Osteoblast (primary cell): ENCODE measurements around the gene MED1. TPM values are rescaled to one million over a fixed set of nuclear protein-coding genes. Genes with fewer than 3 reads are reported as not detected.
A peak's percentile ranks its signal among the peaks of the same experiment; 100 is the strongest.
"Not testable (repeated sequence)": the region's sequence is repeated elsewhere in the genome, so short reads cannot be mapped to it uniquely, and the experiment has no call there.

Experiments used
- DNase-seq: peaks from one replicate; pipeline ENCODE4 v3.0.0; 2011; ENCODE audit warnings: low spot score, mixed read lengths; ENCODE audit not compliant: insufficient read length; ENCODE audit errors: missing footprints
- H2AFZ ChIP-seq: 2 replicates; pipeline ENCODE4 v1.6.0; 2011; ENCODE audit warnings: mild to moderate bottlenecking, low read length
- H3K27ac ChIP-seq: 2 replicates; pipeline ENCODE4 v1.5.1; 2011; ENCODE audit warnings: mild to moderate bottlenecking, low read depth, low read length, moderate library complexity
- H3K27me3 ChIP-seq: 2 replicates; pipeline ENCODE4 v1.6.0; 2012; ENCODE audit warnings: mild to moderate bottlenecking, control low read depth, inconsistent platforms, low read length, moderate library complexity; ENCODE audit not compliant: insufficient read depth
- H3K36me3 ChIP-seq: 2 replicates; pipeline ENCODE4 v1.5.1; 2011; ENCODE audit warnings: mild to moderate bottlenecking, low read length, control low read depth, moderate library complexity; ENCODE audit not compliant: insufficient read depth
- H3K4me1 ChIP-seq: 2 replicates; pipeline ENCODE4 v1.5.1; 2011; ENCODE audit warnings: mild to moderate bottlenecking, low read length, control low read depth, moderate library complexity; ENCODE audit not compliant: insufficient read depth
- H3K4me2 ChIP-seq: 2 replicates; pipeline ENCODE4 v1.6.0; 2011; ENCODE audit warnings: mild to moderate bottlenecking, low read length; ENCODE audit not compliant: insufficient read depth
- H3K4me3 ChIP-seq: fragments of 200-600 bp; sonication (generic); 3 replicates; pipeline ENCODE4 v1.5.1; 2012; ENCODE audit warnings: mild to moderate bottlenecking, low read length, inconsistent platforms; ENCODE audit not compliant: insufficient read depth
- H3K79me2 ChIP-seq: 2 replicates; pipeline ENCODE4 v1.6.0; 2012; ENCODE audit warnings: mild to moderate bottlenecking, low read length, control low read depth, inconsistent platforms; ENCODE audit not compliant: insufficient read depth
- H3K9me3 ChIP-seq: 2 replicates; pipeline ENCODE4 v1.5.1; 2011; ENCODE audit warnings: low read depth, low read length, control low read depth
- H4K20me1 ChIP-seq: 2 replicates; pipeline ENCODE4 v1.6.0; 2012; ENCODE audit warnings: mild to moderate bottlenecking, low read length, control low read depth; ENCODE audit not compliant: insufficient read depth
- CTCF ChIP-seq: IDR thresholded peaks from 2 replicates; pipeline ENCODE4 v1.5.1; 2011; ENCODE audit warnings: mild to moderate bottlenecking, low read depth, low read length, moderate library complexity; ENCODE audit errors: extremely low read depth
- total RNA-seq: library from RNA; depleted of rRNA; stranded (reverse); fragments of >200 nt; gene quantifications from 2 replicates; pipeline ENCODE4 v1.2.3, GENCODE V29; 2012

MED1 gene
- total RNA-seq, 1 donor = 24.6 TPM

GRCh38 chr17:39485555-39485954 lies 34.5 kb upstream of the MED1 start:
- Histone ChIP-seq H3K4me2 (no peak overlapping the region), H3K27ac (peak overlapping the region; percentile 60)

GRCh38 chr17:39484178-39484577 lies 33.1 kb upstream of the MED1 start:
- H3K27me3 ChIP-seq = no peaks in the 10 kb centered on the region
- TF ChIP-seq CTCF = no peak
- H3K4me1 ChIP-seq = peaks cover 22% of the 10 kb centered on the region
- H3K4me2 ChIP-seq = no peak overlapping the region
- peaks cover 44% of the 10 kb centered on the region for H3K79me2 ChIP-seq
- no peak overlapping the region for H3K4me3 ChIP-seq
- peaks cover 4% of the 10 kb centered on the region for H3K36me3 ChIP-seq
- H3K9me3 ChIP-seq = no peaks in the 10 kb centered on the region
- H3K27ac ChIP-seq = no peak overlapping the region
- no peak overlapping the region for H2AFZ ChIP-seq
- peaks cover 3% of the 10 kb centered on the region for H4K20me1 ChIP-seq
- DNase-seq = no peak

More at GRCh38 chr17:39485555-39485954, 34.5 kb upstream of the MED1 start:
- no peak for TF ChIP-seq CTCF
- Histone ChIP-seq H4K20me1 (peaks cover 3% of the 10 kb centered on the region), H3K79me2 (peaks cover 40% of the 10 kb centered on the region), H2AFZ (no peak overlapping the region), H3K9me3 (no peaks in the 10 kb centered on the region), H3K4me3 (no peak overlapping the region), H3K36me3 (peaks cover 9% of the 10 kb centered on the region), H3K4me1 (peaks cover 22% of the 10 kb centered on the region), H3K27me3 (no peaks in the 10 kb centered on the region)
- peak; percentile 88 for DNase-seq

DNA sequence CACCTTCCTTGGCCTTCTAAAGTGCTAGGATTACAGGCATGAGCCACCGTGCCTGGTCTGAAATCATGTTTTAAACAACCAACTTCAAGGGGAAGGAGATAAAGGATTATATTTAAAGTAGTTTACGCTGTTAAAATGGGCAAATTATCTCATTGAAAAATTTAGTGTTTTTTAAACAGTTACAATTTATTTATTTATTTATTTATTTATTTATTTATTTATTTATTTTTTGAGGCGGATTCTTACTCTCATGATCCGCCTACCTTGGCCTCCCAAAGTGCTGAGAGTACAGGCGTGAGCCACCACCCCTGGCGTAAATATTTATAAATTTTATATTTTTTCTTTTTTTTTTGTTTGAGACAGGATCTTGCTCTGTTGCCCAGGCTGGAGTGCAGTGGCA lies 32.4 kb upstream of the MED1 start:
- no peak overlapping the region for H3K4me2 ChIP-seq
- no peak overlapping the region for H2AFZ ChIP-seq
- peaks cover 22% of the 10 kb centered on the region for H3K4me1 ChIP-seq
- H4K20me1 ChIP-seq = peaks cover 4% of the 10 kb centered on the region
- H3K27ac ChIP-seq = no peak overlapping the region
- H3K9me3 ChIP-seq = no peaks in the 10 kb centered on the region
- no peak for DNase-seq
- no peaks in the 10 kb centered on the region for H3K27me3 ChIP-seq
- no peak overlapping the region for H3K4me3 ChIP-seq
- TF ChIP-seq CTCF = no peak
- peaks cover 39% of the 10 kb centered on the region for H3K79me2 ChIP-seq
- H3K36me3 ChIP-seq = peaks cover 9% of the 10 kb centered on the region

- H3K27me3 ChIP-seq, H3K4me1 ChIP-seq, H2AFZ ChIP-seq, H4K20me1 ChIP-seq, DNase-seq, H3K9me3 ChIP-seq, H3K4me2 ChIP-seq, H3K4me3 ChIP-seq, H3K27ac ChIP-seq: not testable (repeated sequence)
- peaks cover 23% of the 10 kb centered on the region for H3K79me2 ChIP-seq
- H3K36me3 ChIP-seq = peaks cover 19% of the 10 kb centered on the region
Observed at GRCh38 chr17:39479631-39480030, 28.6 kb upstream of the MED1 start.
